Measurements from ENCODE around the gene UGT1A8. TPM values are rescaled to one million over a fixed set of nuclear protein-coding genes. Genes with fewer than 3 reads are reported as not detected.

UGT1A8 gene
- total and polyA plus RNA-seq, 9 of the 15 experiments (the other 6 are each of a cell fraction or from before 2014, with no cell fraction given) = 0.04 TPM; not detected in 8

- Histone ChIP-seq H3K27ac (ENCODE audit: extremely low read depth, low read depth, low read length) (no peak overlapping the region), H3K79me2 (ENCODE audit: control insufficient read depth, insufficient read depth, low read length) (no peaks in the 10 kb centered on the region), H3K36me3 (ENCODE audit: control insufficient read depth, insufficient read depth, low read length) (no peaks in the 10 kb centered on the region), H3K4me2 (ENCODE audit: insufficient read depth, low read length) (no peak overlapping the region), H4K20me1 (replicated peaks; ENCODE audit: control insufficient read depth, insufficient read depth, low read length) (no peaks in the 10 kb centered on the region), H3K9me1 (ENCODE audit: control insufficient read depth, insufficient read depth, low read length) (no peaks in the 10 kb centered on the region), H3K27me3 (ENCODE audit: control insufficient read depth in 2 of 2, insufficient read depth in 2 of 2, low read length in 2 of 2) (peaks cover 0 to 4% of the 10 kb centered on the region in 2 experiments; a peak in 1 of 5 replicates), H3K4me3 (no peak overlapping the region), H3K4me1 (replicated peaks in 1 of 2; ENCODE audit: control insufficient read depth in 2 of 2, insufficient read depth in 2 of 2, low read length in 2 of 2) (no peaks in the 10 kb centered on the region), H3K9me3 (replicated peaks; ENCODE audit: control insufficient read depth, insufficient read depth, low read depth, low read length) (no peaks in the 10 kb centered on the region), H2AFZ (ENCODE audit: low read depth, low read length) (no peak overlapping the region), H3K9ac (ENCODE audit: insufficient read depth in 1 of 2, low read depth in 2 of 2, low read length in 2 of 2) (no peak overlapping the region)
- no peak for ATAC-seq
- BruUV-seq (replicated peaks) = no TSS peak
- WGBS (ENCODE audit: insufficient coverage, low coverage, missing lambda C conversion rate) = 50% methylated on average over 1 of the region's 1 CpG
- FAIRE-seq = no peak
- intact Hi-C loops (cut with micrococcal nuclease) (no loop called here), in situ Hi-C loops (cut with MboI) (no loop called here)
- DNase-seq (ENCODE audit: extremely low read depth in 1 of 4, low spot score in 3 of 4) = no peak
- POLR2A ChIA-PET = no interaction called here
- CTCF ChIA-PET (ENCODE audit: low intra/inter-chr PET ratio) = no interaction called here
- no peak for TF ChIP-seq ZNF311 (CRISPR knock-in tag; IDR thresholded peaks at IDR 0.05)
- no peak for TF ChIP-seq ZNF280B (CRISPR knock-in tag; IDR thresholded peaks at IDR 0.05)
- TF ChIP-seq TBP (optimal IDR thresholded peaks at IDR 0.05; ENCODE audit: low read depth, low read length) = no peak
- no peak for TF ChIP-seq EP400 (IDR thresholded peaks at IDR 0.05)
- TF ChIP-seq ZNF282 (CRISPR knock-in tag; IDR thresholded peaks at IDR 0.05) = no peak
- TF ChIP-seq ADNP (tag; IDR thresholded peaks at IDR 0.05) = no peak
- no peak for TF ChIP-seq ZBTB34 (CRISPR knock-in tag; IDR thresholded peaks at IDR 0.05)
- no peak for TF ChIP-seq VEZF1 (CRISPR knock-in tag; IDR thresholded peaks at IDR 0.05)
- no peak for TF ChIP-seq NR4A1 (CRISPR knock-in tag; IDR thresholded peaks at IDR 0.05)
- no peak for TF ChIP-seq NR4A1 (tag; IDR thresholded peaks at IDR 0.05)
- TF ChIP-seq TAF15 (IDR thresholded peaks at IDR 0.05; ENCODE audit: low read depth, low read length) = no peak
- TF ChIP-seq MCM2 (IDR thresholded peaks at IDR 0.05; ENCODE audit: low read depth) = no peak
- TF ChIP-seq ARID4B (CRISPR knock-in tag; IDR thresholded peaks at IDR 0.05) = no peak
- no peak for TF ChIP-seq RFX1 (IDR thresholded peaks at IDR 0.05)
- TF ChIP-seq HNRNPL (IDR thresholded peaks at IDR 0.05; ENCODE audit: low read depth, low read length) = no peak
Observed at GRCh38 chr2:233706720-233707119, 89.3 kb downstream of the UGT1A8 start.
